Testis (tissue), 2 donors: ENCODE measurements around the gene WEE2.
"Not testable (repeated sequence)": the region's sequence is repeated elsewhere in the genome, so short reads cannot be mapped to it uniquely, and the experiment has no call there.

ENCODE experiments used
- POLR2A ChIP-seq: fragments of 450-650 bp; IDR thresholded peaks from one replicate; pipeline ENCODE4 v1.6.1; 2017; ENCODE audit warnings: antibody characterized with exemption, mild to moderate bottlenecking, moderate library complexity
- TF ChIP-seq, protein P1 (sequence below), 3 experiments: fragments of 450-650 bp in 2 of 3; fragments of 200-600 bp in 1 of 3; sonication (generic) in 1 of 3; IDR thresholded peaks; one replicate each; pipeline ENCODE4 v1.5.1; 2016 to 2019; ENCODE audit warnings: antibody characterized with exemption in 3 of 3, mild to moderate bottlenecking in 2 of 3, moderate library complexity in 1 of 3

GRCh38 chr7:141689072-141689825, 18.9 kb upstream of the WEE2 start:
- TF ChIP-seq POLR2A = not testable (repeated sequence)
- TF ChIP-seq, protein P1, sequence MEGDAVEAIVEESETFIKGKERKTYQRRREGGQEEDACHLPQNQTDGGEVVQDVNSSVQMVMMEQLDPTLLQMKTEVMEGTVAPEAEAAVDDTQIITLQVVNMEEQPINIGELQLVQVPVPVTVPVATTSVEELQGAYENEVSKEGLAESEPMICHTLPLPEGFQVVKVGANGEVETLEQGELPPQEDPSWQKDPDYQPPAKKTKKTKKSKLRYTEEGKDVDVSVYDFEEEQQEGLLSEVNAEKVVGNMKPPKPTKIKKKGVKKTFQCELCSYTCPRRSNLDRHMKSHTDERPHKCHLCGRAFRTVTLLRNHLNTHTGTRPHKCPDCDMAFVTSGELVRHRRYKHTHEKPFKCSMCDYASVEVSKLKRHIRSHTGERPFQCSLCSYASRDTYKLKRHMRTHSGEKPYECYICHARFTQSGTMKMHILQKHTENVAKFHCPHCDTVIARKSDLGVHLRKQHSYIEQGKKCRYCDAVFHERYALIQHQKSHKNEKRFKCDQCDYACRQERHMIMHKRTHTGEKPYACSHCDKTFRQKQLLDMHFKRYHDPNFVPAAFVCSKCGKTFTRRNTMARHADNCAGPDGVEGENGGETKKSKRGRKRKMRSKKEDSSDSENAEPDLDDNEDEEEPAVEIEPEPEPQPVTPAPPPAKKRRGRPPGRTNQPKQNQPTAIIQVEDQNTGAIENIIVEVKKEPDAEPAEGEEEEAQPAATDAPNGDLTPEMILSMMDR (IDR thresholded peaks at IDR 0.05) = not testable (repeated sequence)
